ENCODE data around the gene TYMP.
"Not testable (repeated sequence)": the region's sequence is repeated elsewhere in the genome, so short reads cannot be mapped to it uniquely, and the experiment has no call there.

Gene TYMP

GRCh38 chr22:50525104-50525857 is 4.5 kb downstream of the TYMP start, which contains the start of gene SCO2:
TSS of gene SCO2 (minus strand) at chr22:50525598. CDS start at chr22:50524411, 1,187 bp downstream.
- in situ Hi-C loops (cut with MboI; ENCODE audit: low sequenced_read_pairs): no loop called here

DNA sequence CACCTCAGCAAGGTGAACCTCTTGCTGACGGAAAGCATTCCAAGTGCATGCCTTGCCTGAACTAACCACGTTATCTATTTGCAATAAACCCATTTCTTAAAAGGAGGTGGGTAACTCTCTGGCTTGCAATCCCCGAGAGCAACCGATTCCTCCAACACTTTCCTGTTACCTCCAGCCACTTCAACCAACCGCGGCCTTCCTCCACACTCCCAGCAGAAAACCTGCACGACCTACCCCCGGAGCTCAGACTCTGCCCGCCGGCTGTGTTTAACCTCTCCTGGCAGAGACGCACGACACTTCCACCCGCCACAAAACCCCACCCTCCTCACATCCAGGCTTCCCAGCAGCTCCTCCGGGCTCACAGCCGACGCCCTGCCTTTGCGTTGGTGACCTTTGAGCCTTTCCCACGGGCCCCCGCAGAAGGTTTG is 5.1 kb downstream of the TYMP start:
- in situ Hi-C loops (cut with MboI; ENCODE audit: low sequenced_read_pairs): no loop called here

GRCh38 chr22:50523806-50524675 is 5.8 kb downstream of the TYMP start:
- in situ Hi-C loops (cut with MboI; ENCODE audit: low sequenced_read_pairs): no loop called here

GRCh38 chr22:50523458-50523805 is 6.4 kb downstream of the TYMP start:
- in situ Hi-C loops (cut with MboI; ENCODE audit: low sequenced_read_pairs): no loop called here

DNA sequence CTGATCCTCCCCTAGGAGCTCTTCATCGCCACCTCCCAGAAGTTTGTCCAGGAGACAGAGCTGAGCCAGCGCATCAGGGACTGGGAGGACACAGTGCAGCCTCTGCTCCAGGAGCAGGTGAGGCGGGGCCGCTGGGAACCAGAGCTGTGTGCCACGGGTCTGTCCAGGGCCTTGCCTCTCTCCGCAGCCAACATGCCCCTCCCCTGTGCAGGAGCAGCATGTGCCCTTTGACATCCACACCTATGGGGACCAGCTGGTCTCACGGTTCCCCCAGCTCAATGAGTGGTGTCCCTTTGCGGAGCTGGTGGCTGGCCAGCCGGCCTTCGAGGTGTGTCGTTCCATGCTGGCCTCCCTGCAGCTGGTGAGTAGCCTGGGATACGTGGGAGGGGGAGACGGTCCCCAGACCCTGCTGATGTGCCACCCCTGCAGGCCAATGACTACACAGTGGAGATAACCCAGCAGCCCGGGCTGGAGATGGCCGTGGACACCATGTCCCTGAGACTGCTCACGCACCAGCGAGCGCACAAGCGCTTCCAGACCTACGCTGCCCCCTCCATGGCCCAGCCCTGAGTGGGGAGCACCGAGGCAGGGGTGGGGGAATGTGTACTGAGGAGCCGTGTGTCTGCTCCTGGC is 6.9 kb downstream of the TYMP start:
- in situ Hi-C loops (cut with MboI; ENCODE audit: low sequenced_read_pairs): no loop called here

- in situ Hi-C loops (cut with MboI; ENCODE audit: low sequenced_read_pairs): no loop called here
Observed at GRCh38 chr22:50522208-50522805, 7.5 kb downstream of the TYMP start.

- in situ Hi-C loops (cut with MboI; ENCODE audit: low sequenced_read_pairs): no loop called here
Observed at GRCh38 chr22:50521710-50522109, 8.1 kb downstream of the TYMP start.

GRCh38 chr22:50520826-50521453 is 8.9 kb downstream of the TYMP start:
- in situ Hi-C loops (cut with MboI; ENCODE audit: low sequenced_read_pairs): no loop called here

DNA sequence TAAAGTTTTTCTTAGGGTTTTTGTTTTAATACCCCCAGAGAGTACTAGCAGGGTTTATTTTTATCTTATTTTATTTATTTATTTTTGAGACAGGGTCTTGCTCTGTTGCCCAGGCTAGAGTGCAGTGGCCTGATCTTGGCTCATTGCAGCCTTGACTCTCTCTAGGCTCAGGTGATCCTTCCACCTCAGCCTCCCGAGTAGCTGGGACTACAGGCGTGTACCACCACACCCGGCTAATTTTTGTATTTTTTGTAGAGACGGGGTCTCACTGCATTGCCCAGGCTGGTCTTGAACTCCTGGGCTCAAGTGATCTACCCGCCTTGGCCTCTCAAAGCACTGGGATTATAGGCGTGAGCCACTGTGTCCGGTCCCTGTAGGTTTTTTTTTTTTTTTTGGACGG is 9.6 kb downstream of the TYMP start:
- in situ Hi-C loops (cut with MboI; ENCODE audit: low sequenced_read_pairs): not testable (repeated sequence)

GRCh38 chr22:50519151-50519550 is 10.7 kb downstream of the TYMP start:
- in situ Hi-C loops (cut with MboI; ENCODE audit: low sequenced_read_pairs): no loop called here

- in situ Hi-C loops (cut with MboI; ENCODE audit: low sequenced_read_pairs): no loop called here
Observed at GRCh38 chr22:50518606-50519005, 11.2 kb downstream of the TYMP start.

DNA sequence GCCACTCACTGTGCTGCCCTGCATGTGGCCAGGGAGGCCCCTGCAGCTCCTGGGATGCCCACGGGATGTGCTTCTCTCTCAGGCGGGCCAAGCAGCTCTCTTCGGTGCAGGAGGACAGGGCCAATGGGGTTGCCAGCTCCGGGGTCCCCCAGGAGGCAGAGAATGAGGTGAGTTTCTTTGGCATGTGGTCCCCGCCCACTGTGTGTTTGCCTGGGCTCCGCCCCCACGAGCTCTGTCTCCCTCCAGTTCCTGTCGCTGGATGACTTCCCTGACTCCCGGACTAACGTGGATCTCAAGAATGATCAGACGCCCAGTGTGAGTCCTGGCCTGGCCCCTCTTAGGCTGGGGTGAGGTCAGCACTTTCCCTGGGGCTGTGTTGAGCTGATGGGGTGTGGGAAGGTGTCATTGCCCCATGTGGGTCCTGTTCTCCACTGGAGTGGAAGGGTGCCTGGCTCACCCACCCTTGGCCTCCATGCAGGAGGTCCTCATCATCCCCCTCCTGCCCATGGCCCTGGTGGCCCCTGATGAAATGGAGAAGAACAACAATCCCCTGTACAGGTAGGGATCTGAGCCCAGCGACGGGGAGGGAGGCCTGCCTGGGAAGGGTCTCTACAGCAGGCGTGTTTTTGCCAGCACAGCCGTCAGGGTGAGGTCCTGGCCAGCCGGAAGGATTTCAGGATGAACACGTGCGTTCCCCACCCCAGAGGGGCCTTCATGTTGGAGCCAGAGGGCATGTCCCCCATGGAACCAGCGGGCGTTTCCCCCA is 12.1 kb downstream of the TYMP start:
- in situ Hi-C loops (cut with MboI; ENCODE audit: low sequenced_read_pairs): no loop called here

GRCh38 chr22:50516891-50517290 is 12.9 kb downstream of the TYMP start:
- in situ Hi-C loops (cut with MboI; ENCODE audit: low sequenced_read_pairs): no loop called here

GRCh38 chr22:50516068-50516467 is 13.7 kb downstream of the TYMP start:
- in situ Hi-C loops (cut with MboI; ENCODE audit: low sequenced_read_pairs): no loop called here

- in situ Hi-C loops (cut with MboI; ENCODE audit: low sequenced_read_pairs): no loop called here
Observed at GRCh38 chr22:50513175-50513574, 16.6 kb downstream of the TYMP start.

- in situ Hi-C loops (cut with MboI; ENCODE audit: low sequenced_read_pairs): no loop called here
Observed at GRCh38 chr22:50508897-50509296, 20.9 kb downstream of the TYMP start.

DNA sequence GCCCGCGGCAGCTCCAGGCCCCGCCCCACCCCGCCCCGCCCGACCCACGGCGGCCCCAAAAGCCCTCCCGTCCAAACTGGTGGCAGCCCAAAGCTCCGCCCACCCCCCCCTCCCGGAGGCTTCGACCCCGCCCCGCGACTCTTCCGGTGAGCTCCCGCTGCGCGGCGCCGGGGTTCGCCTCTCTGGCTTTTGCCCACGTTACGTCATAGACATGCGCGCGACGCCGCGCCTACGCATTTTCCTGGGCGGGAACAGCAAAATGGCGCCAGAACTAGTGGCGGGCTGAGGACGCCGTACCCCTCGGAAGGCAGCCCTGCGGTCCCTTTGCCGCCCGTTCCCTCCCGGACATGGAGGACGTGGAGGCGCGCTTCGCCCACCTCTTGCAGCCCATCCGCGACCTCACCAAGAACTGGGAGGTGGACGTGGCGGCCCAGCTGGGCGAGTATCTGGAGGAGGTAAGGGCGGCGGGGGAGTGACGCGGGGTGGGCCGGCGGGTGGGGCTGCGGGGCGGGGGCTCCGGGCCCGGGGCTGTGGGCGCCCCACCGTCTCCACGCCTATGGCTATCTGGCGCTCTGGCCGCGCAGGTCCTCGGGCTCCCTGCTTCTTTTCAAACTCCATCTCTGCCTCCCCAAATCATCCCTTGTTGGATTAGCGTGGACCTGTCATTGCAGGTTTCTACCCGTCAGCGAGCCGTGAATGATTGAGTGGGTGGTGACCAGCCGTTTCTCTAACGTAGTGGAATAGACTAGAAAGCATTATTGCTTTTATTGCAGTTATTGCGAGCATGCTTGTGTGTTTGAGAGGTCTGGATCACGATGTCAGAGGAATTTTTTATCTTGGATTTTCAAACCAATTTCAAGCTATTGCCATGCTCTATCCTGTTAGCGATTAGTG is 21.6 kb downstream of the TYMP start, which contains the start of gene NCAPH2:
Gene NCAPH2 (plus strand): TSS at position 234 of the 894 bp plus-strand sequence. CDS start 114 bp downstream, at position 348.
- in situ Hi-C loops (cut with MboI; ENCODE audit: low sequenced_read_pairs): no loop called here

GRCh38 chr22:50507421-50507990 is 22.3 kb downstream of the TYMP start, which contains the start of gene LMF2:
TSS of gene LMF2 (minus strand) at chr22:50507702. CDS start at chr22:50507675, 27 bp downstream.
- in situ Hi-C loops (cut with MboI; ENCODE audit: low sequenced_read_pairs): no loop called here
